GM12878 (cell line): ENCODE results near the gene PCF11. TPM values are rescaled to one million over a fixed set of nuclear protein-coding genes. Genes with fewer than 3 reads are reported as not detected.

Experiments used
- ATAC-seq: fragments of 200-7000 bp; cut with Tn5 transposase; 3 replicates; pipeline ENCODE4 v1.9.1; 2020; ENCODE audit warnings: mild to moderate bottlenecking, moderate library complexity
- BruUV-seq: library from RNA; stranded (reverse); fragments of 400-500 nt; replicated peaks from 2 replicates; lab custom pipeline; 2021; lab: Mats Ljungman, UMichigan
- CTCF ChIA-PET: fragments of 300-600 bp; sonication (Branson Sonifier 250); formaldehyde crosslinking; extraction: SDS; loops from one replicate; lab custom pipeline; 2021; ENCODE audit warnings: inconsistent platforms; lab: Yijun Ruan, JAX
- POLR2A ChIA-PET: fragments of 350-600 bp; formaldehyde crosslinking; extraction: SDS; loops from one replicate; lab custom pipeline; 2021; ENCODE audit warnings: inconsistent platforms; lab: Charles Lee
- RAD21 ChIA-PET: fragments of 300-600 bp; sonication (Branson Sonifier 250); formaldehyde crosslinking; loops from one replicate; lab custom pipeline; 2023; ENCODE audit warnings: antibody characterized with exemption; ENCODE audit not compliant: unreplicated experiment; lab: Charles Lee
- SMC1A ChIA-PET: fragments of 300-600 bp; sonication (Branson Sonifier 250); formaldehyde crosslinking; loops from one replicate; lab custom pipeline; 2023; ENCODE audit not compliant: unreplicated experiment, uncharacterized antibody; lab: Charles Lee
- DNase-seq: peaks from one replicate; pipeline ENCODE4 v3.0.0-alpha.2; 2011; ENCODE audit warnings: low read depth, low spot score
- FAIRE-seq: peaks from 3 replicates; lab custom pipeline; 2011; peaks lifted over from hg19 to GRCh38; lab: Jason Lieb, UNC
- H2AFZ ChIP-seq: 2 replicates; pipeline ENCODE4 v1.6.0; 2011; ENCODE audit warnings: low read depth, low read length, control low read depth; ENCODE audit not compliant: control insufficient read depth
- H3K27ac ChIP-seq: 2 replicates; pipeline ENCODE4 v1.5.1; 2011; ENCODE audit warnings: control low read depth; ENCODE audit not compliant: control insufficient read depth, insufficient read depth
- H3K27me3 ChIP-seq, 2 experiments: replicated peaks in 1 of 2; 2 replicates each; pipeline versions ENCODE4 v1.6.0 to v1.6.1; 2011; ENCODE audit warnings: low read length in 1 of 2; ENCODE audit not compliant: control insufficient read depth in 2 of 2, insufficient read depth in 2 of 2
- H3K36me3 ChIP-seq, 2 experiments: 2 replicates each; pipeline ENCODE4 v1.5.1; 2011; ENCODE audit warnings: low read length in 1 of 2; ENCODE audit not compliant: control insufficient read depth in 2 of 2, insufficient read depth in 2 of 2
- H3K4me1 ChIP-seq: 2 replicates; pipeline ENCODE4 v1.6.1; 2011; ENCODE audit warnings: mild to moderate bottlenecking, low read length, moderate library complexity, mixed read lengths; ENCODE audit not compliant: control insufficient read depth, insufficient read depth
- H3K4me2 ChIP-seq: 2 replicates; pipeline ENCODE4 v1.6.0; 2011; ENCODE audit warnings: control low read depth; ENCODE audit not compliant: control insufficient read depth, insufficient read depth
- H3K4me3 ChIP-seq: fragments of 200-600 bp; sonication (generic); 2 replicates; pipeline ENCODE4 v1.5.1; 2016
- H3K79me2 ChIP-seq: 2 replicates; pipeline ENCODE4 v1.6.0; 2011; ENCODE audit warnings: low read length; ENCODE audit not compliant: control insufficient read depth, insufficient read depth
- H3K9ac ChIP-seq: 2 replicates; pipeline ENCODE4 v1.8.0; 2011; ENCODE audit warnings: low read length, control low read depth, mixed read lengths; ENCODE audit not compliant: control insufficient read depth, insufficient read depth
- H3K9me3 ChIP-seq: replicated peaks from 3 replicates; pipeline ENCODE4 v1.5.1; 2011; ENCODE audit warnings: mild to moderate bottlenecking, low read length; ENCODE audit not compliant: control insufficient read depth, insufficient read depth
- H4K20me1 ChIP-seq: 2 replicates; pipeline ENCODE4 v1.6.0; 2011; ENCODE audit not compliant: control insufficient read depth, insufficient read depth
- CREM ChIP-seq: IDR thresholded peaks from 2 replicates; pipeline ENCODE4 v1.6.1; 2014; ENCODE audit warnings: antibody characterized with exemption, low read depth
- DPF2 ChIP-seq: fragments of 450-650 bp; IDR thresholded peaks from 2 replicates; pipeline ENCODE4 v1.6.1; 2017; ENCODE audit warnings: mild to moderate bottlenecking
- HDAC2 ChIP-seq: fragments of 200-600 bp; sonication (generic); IDR thresholded peaks from 2 replicates; pipeline ENCODE4 v1.6.1; 2017
- NFIC ChIP-seq: IDR thresholded peaks from 2 replicates; pipeline ENCODE4 v1.6.1; 2012; ENCODE audit warnings: low read depth, mild to moderate bottlenecking, inconsistent platforms, low read length, moderate library complexity
- NFXL1 ChIP-seq: fragments of 450-650 bp; IDR thresholded peaks from 2 replicates; pipeline ENCODE4 v1.6.1; 2017; ENCODE audit warnings: antibody characterized with exemption, mild to moderate bottlenecking, borderline replicate concordance
- NFYB ChIP-seq: IDR thresholded peaks from 2 replicates; pipeline ENCODE4 v1.6.1; 2011; ENCODE audit warnings: low read depth, mild to moderate bottlenecking, low read length, improper control_type of control experiment, moderate library complexity; ENCODE audit not compliant: insufficient read depth
- NR2C1 ChIP-seq: fragments of 450-650 bp; IDR thresholded peaks from 2 replicates; pipeline ENCODE4 v1.6.1; 2017; ENCODE audit warnings: antibody characterized with exemption, mild to moderate bottlenecking, moderate library complexity
- NR2F1 ChIP-seq: fragments of 450-650 bp; conservative IDR thresholded peaks from 2 replicates; pipeline ENCODE4 v1.6.1; 2017; ENCODE audit warnings: mild to moderate bottlenecking
- POLR2A ChIP-seq: IDR thresholded peaks from 2 replicates; pipeline ENCODE4 v1.6.1; 2011; ENCODE audit warnings: low read depth, mild to moderate bottlenecking, low read length
- RAD21 ChIP-seq: IDR thresholded peaks from 2 replicates; pipeline ENCODE4 v1.6.1; 2011; ENCODE audit warnings: mild to moderate bottlenecking, low read depth, low read length, moderate library complexity; ENCODE audit not compliant: insufficient read depth
- RCOR1 ChIP-seq: conservative IDR thresholded peaks from 2 replicates; pipeline ENCODE4 v1.6.1; 2012; ENCODE audit warnings: low read depth, low read length, improper control_type of control experiment
- SMAD5 ChIP-seq: IDR thresholded peaks from 2 replicates; pipeline ENCODE4 v1.6.1; 2016; ENCODE audit warnings: antibody characterized with exemption, low read depth
- SMARCA5 ChIP-seq: fragments of 450-650 bp; IDR thresholded peaks from 2 replicates; pipeline ENCODE4 v1.6.1; 2017; ENCODE audit warnings: mild to moderate bottlenecking
- SRF ChIP-seq, 2 experiments: IDR thresholded peaks; 2 replicates each; pipeline ENCODE4 v1.6.1; 2011; ENCODE audit warnings: low read depth in 2 of 2, low read length in 2 of 2, mild to moderate bottlenecking in 1 of 2, moderate library complexity in 1 of 2
- STAT1 ChIP-seq: fragments of 450-650 bp; conservative IDR thresholded peaks from 2 replicates; pipeline ENCODE4 v1.6.1; 2014; ENCODE audit warnings: antibody characterized with exemption, mild to moderate bottlenecking
- ZBED1 ChIP-seq: IDR thresholded peaks from 2 replicates; pipeline ENCODE4 v1.6.1; 2016; ENCODE audit warnings: borderline replicate concordance
- ZNF217 ChIP-seq: fragments of 450-650 bp; IDR thresholded peaks from 2 replicates; pipeline ENCODE4 v1.6.1; 2017; ENCODE audit warnings: antibody characterized with exemption, mild to moderate bottlenecking
- WGBS: methylation state at CpG from one replicate; pipeline ENCODE4 v1.1.6; 2016; ENCODE audit warnings: low lambda C conversion rate; ENCODE audit not compliant: insufficient replicate concordance, insufficient coverage; ENCODE audit errors: missing lambda C conversion rate; 5-methylcytosine and 5-hydroxymethylcytosine counted together
- in situ Hi-C: fragments of 300-500 bp; cut with MboI; formaldehyde crosslinking; loops from 9 replicates; pipeline ENCODE4 v1.14.3; 2018; ENCODE audit warnings: mixed read lengths
- intact Hi-C: fragments of 100-400 bp; cut with micrococcal nuclease; formaldehyde crosslinking; loops from one replicate; pipeline ENCODE4 v1.14.2; 2022; ENCODE audit not compliant: unreplicated experiment
- polyA plus RNA-seq, 11 experiments: library from polyadenylated mRNA; depleted of rRNA in 4 of 11; unstranded in 6 of 11; stranded (reverse) in 5 of 11; fragments of >200 nt; fragmentation: Nextera tagmentation in 4 of 11; fragmentation: Illumina TruSeq in 1 of 11; extraction: Ambion mirVana in 4 of 11; extraction: Trizol in 1 of 11; gene quantifications; 1 replicate in 1 of 11; 2 replicates in 10 of 11; pipeline versions ENCODE4 v1.2.1 to v1.2.3, GENCODE V29; 2011 to 2016; ENCODE audit warnings: inconsistent platforms in 2 of 11, missing spikeins in 2 of 11, low read depth in 1 of 11
- total RNA-seq, 4 experiments: library from RNA; depleted of rRNA in 3 of 4; stranded (reverse); fragments of >200 nt in 3 of 4; fragmentation: Illumina TruSeq in 1 of 4; extraction: Trizol in 1 of 4; gene quantifications; 2 replicates each; pipeline versions ENCODE4 v1.2.1 to v1.2.3, GENCODE V29; 2013 to 2021
- TF ChIP-seq, protein P1 (sequence below): fragments of 450-650 bp; formaldehyde crosslinking; IDR thresholded peaks from 2 replicates; pipeline ENCODE4 v1.4.0; 2020; ENCODE audit warnings: mild to moderate bottlenecking, moderate library complexity
- TF ChIP-seq, protein P2 (sequence below), 3 experiments: IDR thresholded peaks in 2 of 3; conservative IDR thresholded peaks in 1 of 3; 2 replicates each; pipeline ENCODE4 v1.5.1; 2011; ENCODE audit warnings: low read depth in 3 of 3, low read length in 3 of 3, mild to moderate bottlenecking in 3 of 3, control low read depth in 2 of 3, moderate library complexity in 2 of 3, inconsistent platforms in 1 of 3, mixed read lengths in 1 of 3; ENCODE audit not compliant: control insufficient read depth in 2 of 3, insufficient read depth in 1 of 3; ENCODE audit errors: extremely low read depth in 1 of 3

PCF11 gene
- total and polyA plus RNA-seq, 10 of the 15 experiments (the other 5 are each of a cell fraction or from before 2014, with no cell fraction given) = 9.2 to 90.4 (median 48.0) TPM

DNA sequence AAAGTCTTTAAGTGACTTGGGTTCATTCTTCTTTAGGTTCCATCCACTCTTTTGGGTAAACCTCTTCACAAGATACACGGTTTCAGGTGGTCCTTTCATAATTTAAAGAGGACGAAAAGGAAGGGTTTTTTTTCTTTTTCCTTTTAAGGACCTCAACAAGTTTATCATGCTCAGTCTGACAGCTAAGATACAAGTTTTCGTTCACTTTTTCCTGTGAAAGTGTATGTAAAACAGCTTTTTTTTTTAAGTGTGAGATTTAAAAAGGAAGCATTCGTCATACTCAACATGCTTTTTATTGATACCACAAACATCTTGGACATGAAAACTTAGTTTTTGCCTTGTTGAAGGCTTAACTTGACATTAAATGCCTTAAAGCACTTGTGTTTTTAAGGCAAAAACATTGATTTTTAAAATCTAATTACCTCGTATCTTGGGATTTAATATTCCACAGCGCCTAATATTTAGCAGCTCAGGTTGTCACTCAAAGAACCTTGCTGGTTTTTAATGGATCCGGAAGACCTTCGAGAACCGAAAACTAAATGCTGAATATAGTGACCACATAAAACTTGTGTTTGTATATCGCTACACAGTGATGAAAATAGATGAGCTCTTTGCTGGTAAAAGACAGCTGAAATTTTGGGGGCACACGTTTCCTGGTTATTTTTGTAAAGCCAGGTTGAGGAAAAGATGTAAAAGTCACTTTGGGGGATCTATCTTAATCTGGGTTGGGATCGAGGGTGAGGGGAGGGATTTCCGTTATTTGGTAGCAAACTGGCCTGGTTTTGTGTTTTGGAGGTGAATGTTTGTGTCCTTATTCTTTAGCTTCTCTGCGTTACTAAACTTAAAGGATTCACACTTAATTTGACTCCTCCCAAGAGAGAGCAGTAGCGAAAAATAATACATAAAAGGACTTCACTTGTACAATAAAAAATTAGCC is 2.3 kb downstream of the PCF11 start:
- BruUV-seq = no TSS peak
- in situ Hi-C loops = loop anchor here (5.0 kb wide), 2 partner anchors 87 to 257 kb away; partner anchors contain the start of genes DDIAS, PRCP and RAB30
- H3K4me3 ChIP-seq = peak overlapping the region; percentile 98
- SMC1A ChIA-PET = interaction anchor here (0.7 to 2.9 kb wide), 23 partner anchors 9 to 258 kb away, joined by 3 to 25 read pairs (median 5); partner anchors contain the start of genes DDIAS and RAB30
- POLR2A ChIA-PET = interaction anchor here (0.8 to 4.1 kb wide), 9 partner anchors 9 to 95 kb away, joined by 3 to 42 read pairs (median 7); partner anchors contain the start of gene RAB30
- H3K79me2 ChIP-seq = peaks cover 76% of the 10 kb centered on the region
- DNase-seq = no peak
- H3K4me1 ChIP-seq = peaks cover 3% of the 10 kb centered on the region
- no peak for FAIRE-seq
- peaks cover 0 to 16% of the 10 kb centered on the region in 2 experiments; a peak in 2 of 4 replicates for H3K36me3 ChIP-seq
- intact Hi-C loops = loop anchor here (5.0 kb wide), 1 partner anchor 257 kb away; the partner anchor contains the start of genes DDIAS and PRCP
- no peaks in the 10 kb centered on the region for H3K9me3 ChIP-seq
- ATAC-seq = no peak
- 3% methylated on average over 15 of the region's 15 CpGs for WGBS
- RAD21 ChIA-PET = interaction anchor here (0.6 to 2.9 kb wide), 14 partner anchors 22 to 257 kb away, joined by 3 to 15 read pairs (median 4); partner anchors contain the start of genes ANKRD42, DDIAS and RAB30
- CTCF ChIA-PET = interaction anchor here (0.6 to 3.1 kb wide), 15 partner anchors 14 to 258 kb away, joined by 3 to 17 read pairs (median 3); partner anchors contain the start of gene DDIAS
- H3K4me2 ChIP-seq = peak overlapping the region; percentile 92
- H2AFZ ChIP-seq = no peak overlapping the region
- peak overlapping the region; percentile 97 for H3K9ac ChIP-seq
- H3K27ac ChIP-seq = peak overlapping the region; percentile 56
- H3K27me3 ChIP-seq = no peaks in the 10 kb centered on the region
- H4K20me1 ChIP-seq = peaks cover 2% of the 10 kb centered on the region
- TF ChIP-seq ZNF217 (no peak), HDAC2 (no peak), NR2C1 (no peak), NFYB (no peak), ZBED1 (no peak), SMAD5 (no peak), SMARCA5 (no peak), RCOR1 (no peak), CREM (no peak), STAT1 (no peak), RAD21 (no peak), NR2F1 (no peak), DPF2 (no peak), SRF (IDR thresholded peaks at IDR 0.05; ENCODE audit: low read depth in 2 of 2, low read length in 2 of 2) (no peak), NFIC (no peak; the same call in 1 of the 2 replicates), NFXL1 (no peak), POLR2A (peak; percentile 26; the same call in 1 of the 2 replicates)
- TF ChIP-seq, protein P1, sequence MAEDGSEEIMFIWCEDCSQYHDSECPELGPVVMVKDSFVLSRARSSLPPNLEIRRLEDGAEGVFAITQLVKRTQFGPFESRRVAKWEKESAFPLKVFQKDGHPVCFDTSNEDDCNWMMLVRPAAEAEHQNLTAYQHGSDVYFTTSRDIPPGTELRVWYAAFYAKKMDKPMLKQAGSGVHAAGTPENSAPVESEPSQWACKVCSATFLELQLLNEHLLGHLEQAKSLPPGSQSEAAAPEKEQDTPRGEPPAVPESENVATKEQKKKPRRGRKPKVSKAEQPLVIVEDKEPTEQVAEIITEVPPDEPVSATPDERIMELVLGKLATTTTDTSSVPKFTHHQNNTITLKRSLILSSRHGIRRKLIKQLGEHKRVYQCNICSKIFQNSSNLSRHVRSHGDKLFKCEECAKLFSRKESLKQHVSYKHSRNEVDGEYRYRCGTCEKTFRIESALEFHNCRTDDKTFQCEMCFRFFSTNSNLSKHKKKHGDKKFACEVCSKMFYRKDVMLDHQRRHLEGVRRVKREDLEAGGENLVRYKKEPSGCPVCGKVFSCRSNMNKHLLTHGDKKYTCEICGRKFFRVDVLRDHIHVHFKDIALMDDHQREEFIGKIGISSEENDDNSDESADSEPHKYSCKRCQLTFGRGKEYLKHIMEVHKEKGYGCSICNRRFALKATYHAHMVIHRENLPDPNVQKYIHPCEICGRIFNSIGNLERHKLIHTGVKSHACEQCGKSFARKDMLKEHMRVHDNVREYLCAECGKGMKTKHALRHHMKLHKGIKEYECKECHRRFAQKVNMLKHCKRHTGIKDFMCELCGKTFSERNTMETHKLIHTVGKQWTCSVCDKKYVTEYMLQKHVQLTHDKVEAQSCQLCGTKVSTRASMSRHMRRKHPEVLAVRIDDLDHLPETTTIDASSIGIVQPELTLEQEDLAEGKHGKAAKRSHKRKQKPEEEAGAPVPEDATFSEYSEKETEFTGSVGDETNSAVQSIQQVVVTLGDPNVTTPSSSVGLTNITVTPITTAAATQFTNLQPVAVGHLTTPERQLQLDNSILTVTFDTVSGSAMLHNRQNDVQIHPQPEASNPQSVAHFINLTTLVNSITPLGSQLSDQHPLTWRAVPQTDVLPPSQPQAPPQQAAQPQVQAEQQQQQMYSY (CRISPR knock-in tag) = no peak
- TF ChIP-seq, protein P2, sequence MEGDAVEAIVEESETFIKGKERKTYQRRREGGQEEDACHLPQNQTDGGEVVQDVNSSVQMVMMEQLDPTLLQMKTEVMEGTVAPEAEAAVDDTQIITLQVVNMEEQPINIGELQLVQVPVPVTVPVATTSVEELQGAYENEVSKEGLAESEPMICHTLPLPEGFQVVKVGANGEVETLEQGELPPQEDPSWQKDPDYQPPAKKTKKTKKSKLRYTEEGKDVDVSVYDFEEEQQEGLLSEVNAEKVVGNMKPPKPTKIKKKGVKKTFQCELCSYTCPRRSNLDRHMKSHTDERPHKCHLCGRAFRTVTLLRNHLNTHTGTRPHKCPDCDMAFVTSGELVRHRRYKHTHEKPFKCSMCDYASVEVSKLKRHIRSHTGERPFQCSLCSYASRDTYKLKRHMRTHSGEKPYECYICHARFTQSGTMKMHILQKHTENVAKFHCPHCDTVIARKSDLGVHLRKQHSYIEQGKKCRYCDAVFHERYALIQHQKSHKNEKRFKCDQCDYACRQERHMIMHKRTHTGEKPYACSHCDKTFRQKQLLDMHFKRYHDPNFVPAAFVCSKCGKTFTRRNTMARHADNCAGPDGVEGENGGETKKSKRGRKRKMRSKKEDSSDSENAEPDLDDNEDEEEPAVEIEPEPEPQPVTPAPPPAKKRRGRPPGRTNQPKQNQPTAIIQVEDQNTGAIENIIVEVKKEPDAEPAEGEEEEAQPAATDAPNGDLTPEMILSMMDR (IDR thresholded peaks at IDR 0.05 in 2 of 3, conservative IDR thresholded peaks at IDR 0.05 in 1 of 3; ENCODE audit: control insufficient read depth in 2 of 3, extremely low read depth in 1 of 3, insufficient read depth in 1 of 3, low read depth in 3 of 3, low read length in 3 of 3) = no peak
